ENCODE results near the gene ANKRD13B.

The ANKRD13B gene

DNA sequence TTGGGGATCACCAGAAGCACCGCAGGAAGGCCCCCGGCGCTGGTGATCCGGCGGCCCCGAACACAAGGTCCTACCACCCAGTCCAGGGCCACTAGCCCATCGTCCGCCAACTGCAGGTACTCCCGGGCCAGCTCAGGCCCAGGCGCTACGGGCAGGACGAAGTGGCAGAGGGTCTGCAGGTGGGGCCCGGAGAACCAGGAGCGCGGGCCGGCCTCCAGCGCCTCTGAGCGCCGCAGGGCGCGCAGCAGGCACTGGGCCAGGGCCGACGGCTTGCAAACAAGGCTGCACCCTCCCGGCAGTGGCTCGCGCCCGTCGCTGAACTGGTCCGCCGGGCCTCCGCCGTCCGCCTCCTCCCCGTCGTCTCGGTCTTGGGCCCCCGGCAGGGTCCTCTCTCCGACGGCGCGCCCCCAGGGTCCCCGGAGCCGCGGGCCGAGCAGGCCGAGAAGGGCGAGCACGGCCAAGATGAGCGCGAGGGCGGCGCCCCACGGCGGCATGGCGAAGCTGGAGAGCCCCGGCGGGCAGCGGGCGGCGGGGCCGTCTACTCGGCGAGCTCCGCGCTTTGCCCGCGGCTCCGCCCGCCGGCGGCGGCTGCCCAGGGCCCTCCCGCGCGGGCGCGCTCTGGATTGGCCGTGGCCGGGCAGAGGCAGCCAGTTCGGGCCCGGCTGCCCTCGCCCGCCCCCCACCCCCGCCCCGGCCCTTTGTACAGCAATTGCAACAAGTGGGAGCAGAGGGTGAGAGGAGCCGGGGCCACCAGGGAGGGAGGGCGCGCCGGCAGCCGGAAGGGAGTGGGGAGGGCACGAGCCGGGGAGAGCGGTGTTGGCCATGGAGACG is 26.2 kb upstream of the ANKRD13B start, which contains the start of gene ABHD15 (continued):
- TF ChIP-seq ZBTB20 (tag by site-specific recombination; IDR thresholded peaks at IDR 0.05) (peak; percentile 47), ZNF677 (tag by site-specific recombination; IDR thresholded peaks at IDR 0.05) (0 out of 2 replicates have a peak, but pooled peaks have one; percentile 32), ZBTB48 (tag by site-specific recombination; IDR thresholded peaks at IDR 0.05) (no peak), ZNF2 (tag by site-specific recombination; IDR thresholded peaks at IDR 0.05) (peak; percentile 34; the same call in 1 of the 2 replicates), ZNF701 (tag by site-specific recombination; IDR thresholded peaks at IDR 0.05) (no peak), GLIS1 (tag by site-specific recombination; IDR thresholded peaks at IDR 0.05) (peak; percentile 69; the same call in 1 of the 2 replicates), ZNF335 (tag by site-specific recombination; conservative IDR thresholded peaks at IDR 0.05) (peak; percentile 7; the same call in 1 of the 2 replicates), ZNF274 (IDR thresholded peaks at IDR 0.05; ENCODE audit: low read length) (no peak), ZNF274 (tag by site-specific recombination; IDR thresholded peaks at IDR 0.05; ENCODE audit: borderline replicate concordance) (no peak), ZNF433 (tag by site-specific recombination; IDR thresholded peaks at IDR 0.05; ENCODE audit: low read depth) (no peak), ZNF146 (tag by site-specific recombination; IDR thresholded peaks at IDR 0.05) (no peak), ZNF404 (tag by site-specific recombination; IDR thresholded peaks at IDR 0.05) (no peak), MYNN (tag by site-specific recombination; IDR thresholded peaks at IDR 0.05; ENCODE audit: borderline replicate concordance) (no peak), ZNF830 (tag by site-specific recombination; IDR thresholded peaks at IDR 0.05; ENCODE audit: low read depth) (no peak), ZBTB6 (tag by site-specific recombination; IDR thresholded peaks at IDR 0.05) (0 out of 2 replicates have a peak, but pooled peaks have one; percentile 30), ZNF280C (tag by site-specific recombination; IDR thresholded peaks at IDR 0.05) (no peak), ZNF16 (tag by site-specific recombination; IDR thresholded peaks at IDR 0.05; ENCODE audit: low read depth) (no peak), YY2 (tag by site-specific recombination; IDR thresholded peaks at IDR 0.05) (no peak), KLF8 (tag by site-specific recombination; IDR thresholded peaks at IDR 0.05) (0 out of 2 replicates have a peak, but pooled peaks have one; percentile 33), ZNF629 (tag by site-specific recombination; IDR thresholded peaks at IDR 0.05) (no peak), OVOL3 (tag by site-specific recombination; IDR thresholded peaks at IDR 0.05) (no peak)
- TF ChIP-seq, protein P1, sequence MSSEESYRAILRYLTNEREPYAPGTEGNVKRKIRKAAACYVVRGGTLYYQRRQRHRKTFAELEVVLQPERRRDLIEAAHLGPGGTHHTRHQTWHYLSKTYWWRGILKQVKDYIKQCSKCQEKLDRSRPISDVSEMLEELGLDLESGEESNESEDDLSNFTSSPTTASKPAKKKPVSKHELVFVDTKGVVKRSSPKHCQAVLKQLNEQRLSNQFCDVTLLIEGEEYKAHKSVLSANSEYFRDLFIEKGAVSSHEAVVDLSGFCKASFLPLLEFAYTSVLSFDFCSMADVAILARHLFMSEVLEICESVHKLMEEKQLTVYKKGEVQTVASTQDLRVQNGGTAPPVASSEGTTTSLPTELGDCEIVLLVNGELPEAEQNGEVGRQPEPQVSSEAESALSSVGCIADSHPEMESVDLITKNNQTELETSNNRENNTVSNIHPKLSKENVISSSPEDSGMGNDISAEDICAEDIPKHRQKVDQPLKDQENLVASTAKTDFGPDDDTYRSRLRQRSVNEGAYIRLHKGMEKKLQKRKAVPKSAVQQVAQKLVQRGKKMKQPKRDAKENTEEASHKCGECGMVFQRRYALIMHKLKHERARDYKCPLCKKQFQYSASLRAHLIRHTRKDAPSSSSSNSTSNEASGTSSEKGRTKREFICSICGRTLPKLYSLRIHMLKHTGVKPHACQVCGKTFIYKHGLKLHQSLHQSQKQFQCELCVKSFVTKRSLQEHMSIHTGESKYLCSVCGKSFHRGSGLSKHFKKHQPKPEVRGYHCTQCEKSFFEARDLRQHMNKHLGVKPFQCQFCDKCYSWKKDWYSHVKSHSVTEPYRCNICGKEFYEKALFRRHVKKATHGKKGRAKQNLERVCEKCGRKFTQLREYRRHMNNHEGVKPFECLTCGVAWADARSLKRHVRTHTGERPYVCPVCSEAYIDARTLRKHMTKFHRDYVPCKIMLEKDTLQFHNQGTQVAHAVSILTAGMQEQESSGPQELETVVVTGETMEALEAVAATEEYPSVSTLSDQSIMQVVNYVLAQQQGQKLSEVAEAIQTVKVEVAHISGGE (tag by site-specific recombination; conservative IDR thresholded peaks at IDR 0.05; ENCODE audit: low read depth), result peak; percentile 43
- TF ChIP-seq, protein P2, sequence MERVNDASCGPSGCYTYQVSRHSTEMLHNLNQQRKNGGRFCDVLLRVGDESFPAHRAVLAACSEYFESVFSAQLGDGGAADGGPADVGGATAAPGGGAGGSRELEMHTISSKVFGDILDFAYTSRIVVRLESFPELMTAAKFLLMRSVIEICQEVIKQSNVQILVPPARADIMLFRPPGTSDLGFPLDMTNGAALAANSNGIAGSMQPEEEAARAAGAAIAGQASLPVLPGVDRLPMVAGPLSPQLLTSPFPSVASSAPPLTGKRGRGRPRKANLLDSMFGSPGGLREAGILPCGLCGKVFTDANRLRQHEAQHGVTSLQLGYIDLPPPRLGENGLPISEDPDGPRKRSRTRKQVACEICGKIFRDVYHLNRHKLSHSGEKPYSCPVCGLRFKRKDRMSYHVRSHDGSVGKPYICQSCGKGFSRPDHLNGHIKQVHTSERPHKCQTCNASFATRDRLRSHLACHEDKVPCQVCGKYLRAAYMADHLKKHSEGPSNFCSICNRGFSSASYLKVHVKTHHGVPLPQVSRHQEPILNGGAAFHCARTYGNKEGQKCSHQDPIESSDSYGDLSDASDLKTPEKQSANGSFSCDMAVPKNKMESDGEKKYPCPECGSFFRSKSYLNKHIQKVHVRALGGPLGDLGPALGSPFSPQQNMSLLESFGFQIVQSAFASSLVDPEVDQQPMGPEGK (tag by site-specific recombination; IDR thresholded peaks at IDR 0.05), result peak; percentile 55
- TF ChIP-seq, protein P3, sequence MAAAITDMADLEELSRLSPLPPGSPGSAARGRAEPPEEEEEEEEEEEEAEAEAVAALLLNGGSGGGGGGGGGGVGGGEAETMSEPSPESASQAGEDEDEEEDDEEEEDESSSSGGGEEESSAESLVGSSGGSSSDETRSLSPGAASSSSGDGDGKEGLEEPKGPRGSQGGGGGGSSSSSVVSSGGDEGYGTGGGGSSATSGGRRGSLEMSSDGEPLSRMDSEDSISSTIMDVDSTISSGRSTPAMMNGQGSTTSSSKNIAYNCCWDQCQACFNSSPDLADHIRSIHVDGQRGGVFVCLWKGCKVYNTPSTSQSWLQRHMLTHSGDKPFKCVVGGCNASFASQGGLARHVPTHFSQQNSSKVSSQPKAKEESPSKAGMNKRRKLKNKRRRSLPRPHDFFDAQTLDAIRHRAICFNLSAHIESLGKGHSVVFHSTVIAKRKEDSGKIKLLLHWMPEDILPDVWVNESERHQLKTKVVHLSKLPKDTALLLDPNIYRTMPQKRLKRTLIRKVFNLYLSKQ (tag by site-specific recombination; IDR thresholded peaks at IDR 0.05; ENCODE audit: borderline replicate concordance), result no peak
